ENCODE measurements around the gene HS2ST1.
"Not testable (repeated sequence)": the region's sequence is repeated elsewhere in the genome, so short reads cannot be mapped to it uniquely, and the experiment has no call there.

The HS2ST1 gene

DNA sequence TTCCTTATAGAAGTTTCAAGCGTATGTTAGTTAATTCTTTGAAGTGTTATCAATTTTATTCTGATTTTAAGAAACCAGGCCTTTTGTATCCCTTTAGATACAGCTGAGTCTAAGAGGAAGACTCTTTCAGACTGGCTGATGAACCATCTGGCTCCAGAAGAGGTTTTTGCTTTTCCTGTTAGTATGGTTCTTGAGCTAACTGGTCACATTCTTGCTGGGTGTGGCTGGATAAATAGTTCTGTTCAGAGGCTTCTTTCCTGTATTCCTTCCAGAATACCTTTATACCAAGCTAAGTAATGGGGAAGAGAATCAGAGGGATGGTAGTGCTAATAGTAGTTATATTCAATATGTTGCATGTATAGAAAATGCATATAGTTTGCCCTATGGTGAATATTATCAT, 12.4 kb downstream of the HS2ST1 start:
- no peak for DNase-seq

DNA sequence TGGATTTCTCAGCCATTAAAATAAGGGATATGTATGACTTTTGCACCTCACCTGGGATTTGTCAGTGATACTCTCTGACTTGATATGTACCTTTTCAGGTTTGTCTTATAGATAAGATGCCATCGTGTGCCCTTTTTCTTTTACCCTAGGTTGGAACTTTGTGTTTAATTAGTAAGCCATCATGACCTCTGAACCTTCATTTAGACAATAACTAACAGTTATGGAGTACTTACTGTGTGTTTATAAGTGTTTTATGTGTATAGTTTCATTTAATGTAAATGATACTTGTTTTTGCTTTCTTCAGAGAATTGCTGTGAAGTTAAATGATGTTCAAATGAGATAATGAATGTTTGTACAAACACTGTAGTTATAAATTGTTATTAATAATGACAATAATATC, 14.4 kb downstream of the HS2ST1 start:
- DNase-seq: no peak

DNA sequence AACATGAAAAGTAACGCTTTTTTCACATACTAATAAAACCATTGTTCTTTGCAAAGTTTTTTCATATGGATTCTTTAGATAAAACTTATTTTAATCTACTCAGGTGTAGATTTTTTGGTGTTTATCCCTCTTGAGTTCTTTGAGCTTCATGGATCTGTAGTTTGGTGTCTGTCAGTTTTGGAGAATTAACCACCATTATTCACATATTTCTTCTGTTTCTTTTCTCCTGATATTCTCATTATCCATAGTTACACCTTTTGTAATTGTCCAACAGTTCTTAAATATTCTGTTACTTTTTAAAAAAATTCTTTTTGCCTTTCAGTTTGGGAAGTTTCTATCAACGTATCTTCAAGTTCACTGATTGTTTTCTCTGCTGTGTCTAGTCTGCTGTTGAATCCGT, 18.6 kb downstream of the HS2ST1 start:
- no peak for DNase-seq

DNA sequence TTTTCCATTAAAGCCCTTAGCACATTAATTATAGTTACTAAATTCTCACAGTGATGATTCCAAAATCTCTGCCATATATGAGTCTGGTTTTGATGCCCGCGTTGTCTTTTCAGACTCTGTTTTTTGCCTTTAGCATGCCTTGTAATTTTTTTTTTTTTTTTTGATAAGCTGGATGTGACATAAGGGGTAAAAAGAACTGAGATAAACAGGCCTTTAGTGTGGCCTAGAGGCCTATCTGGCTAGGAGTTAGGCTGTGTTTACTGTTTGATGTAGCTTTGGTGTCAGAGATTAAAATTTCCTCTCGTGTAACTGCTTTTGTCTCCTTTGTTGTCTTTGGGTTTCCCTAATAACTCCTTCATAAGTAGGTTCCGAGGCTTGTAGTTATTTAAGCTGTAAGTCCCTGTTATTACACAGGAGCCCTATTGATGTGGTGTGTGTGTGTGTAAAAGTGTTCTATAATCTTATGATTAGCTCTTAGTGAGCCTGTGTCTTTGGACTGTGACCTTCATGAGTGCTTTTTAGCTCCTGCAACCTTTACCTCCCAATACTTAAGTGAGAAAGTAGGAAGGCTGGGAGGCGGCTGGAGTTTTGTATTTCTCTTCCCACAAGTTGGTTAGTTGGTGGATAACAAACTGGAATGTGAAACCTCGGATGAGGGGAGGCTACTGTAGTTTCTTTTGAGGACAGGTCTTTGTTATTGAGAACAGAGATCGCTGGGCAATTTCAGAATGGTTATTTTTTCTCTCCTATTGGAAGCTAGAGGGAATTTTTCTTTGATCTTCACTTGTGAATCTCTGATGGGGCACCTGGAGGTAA, 19.3 kb downstream of the HS2ST1 start:
- DNase-seq: no peak

DNA sequence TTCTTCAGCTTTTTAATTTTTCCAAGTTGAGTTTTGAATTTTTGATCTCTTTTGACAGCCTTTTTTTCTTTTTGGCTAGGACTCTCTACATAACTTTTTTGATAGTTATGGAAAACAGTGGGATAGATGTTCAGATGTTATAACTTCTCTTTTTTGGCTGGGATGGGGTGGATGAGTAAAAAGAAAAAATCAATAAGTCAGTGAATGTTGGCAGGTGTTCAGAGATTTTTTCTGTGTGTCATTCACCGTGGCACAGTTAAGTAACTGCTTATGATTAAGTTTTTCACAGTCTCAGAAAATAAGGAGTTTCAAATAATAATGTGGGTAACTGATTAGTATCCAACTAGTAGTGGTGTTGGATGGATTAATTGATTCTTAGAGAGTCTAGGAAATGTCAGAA, 24.0 kb downstream of the HS2ST1 start:
- DNase-seq: no peak

DNA sequence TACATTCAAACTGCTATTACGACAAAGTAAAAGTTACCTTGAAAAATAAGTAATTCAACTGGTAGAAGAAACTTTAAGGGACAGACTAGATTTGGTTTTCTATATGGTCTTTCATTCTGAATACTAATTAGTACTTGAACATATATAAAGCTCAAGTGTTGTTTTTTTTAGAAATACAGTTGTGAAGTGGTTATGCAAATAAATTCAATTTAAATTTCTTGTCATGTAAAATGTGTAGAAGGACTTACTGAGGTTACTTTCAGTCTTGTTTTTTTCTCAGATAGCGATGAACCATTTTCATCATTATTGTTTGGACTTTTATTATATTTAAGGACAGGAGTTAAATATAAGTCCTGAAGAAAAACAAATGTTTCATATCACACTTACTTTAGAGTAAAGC, 24.4 kb downstream of the HS2ST1 start:
- no peak for DNase-seq

DNA sequence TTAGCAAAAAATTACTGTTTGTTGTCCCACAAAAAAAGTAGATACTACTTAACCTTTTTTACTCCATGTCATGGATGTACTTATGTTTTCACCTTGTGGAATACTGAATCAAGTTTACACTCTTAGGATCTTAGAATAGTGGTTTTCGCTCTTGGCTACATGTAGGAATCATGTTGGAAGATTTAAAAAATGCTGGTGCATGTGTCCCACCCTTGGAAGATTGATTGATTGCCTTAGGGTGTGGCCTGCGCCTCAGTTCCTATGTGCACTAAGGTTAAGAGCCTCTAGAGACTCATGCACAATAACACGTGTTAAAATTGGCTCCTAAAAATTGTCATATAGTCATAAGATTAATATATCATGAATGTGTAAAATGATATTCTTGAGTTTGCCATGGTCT, 25.0 kb downstream of the HS2ST1 start:
- no peak for DNase-seq

DNA sequence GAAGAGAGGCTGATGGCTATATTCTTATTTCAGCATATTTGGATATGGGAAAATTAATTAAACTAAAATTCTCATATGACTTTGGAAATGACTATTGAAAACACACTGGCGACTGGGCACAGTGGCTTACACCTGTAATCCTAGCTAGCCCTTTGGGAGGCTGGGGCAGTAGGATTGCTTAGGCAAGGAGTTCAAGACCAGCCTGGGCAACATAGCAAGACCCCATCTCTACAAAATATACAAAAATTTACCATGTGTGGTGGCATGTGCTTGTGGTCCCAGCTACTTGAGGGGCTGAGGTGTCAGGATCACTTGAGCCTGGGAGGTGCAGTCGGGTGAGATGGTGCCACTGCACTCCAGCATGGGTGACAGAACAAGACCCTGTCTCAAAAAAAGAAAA, 26.2 kb downstream of the HS2ST1 start:
- no peak for DNase-seq

DNA sequence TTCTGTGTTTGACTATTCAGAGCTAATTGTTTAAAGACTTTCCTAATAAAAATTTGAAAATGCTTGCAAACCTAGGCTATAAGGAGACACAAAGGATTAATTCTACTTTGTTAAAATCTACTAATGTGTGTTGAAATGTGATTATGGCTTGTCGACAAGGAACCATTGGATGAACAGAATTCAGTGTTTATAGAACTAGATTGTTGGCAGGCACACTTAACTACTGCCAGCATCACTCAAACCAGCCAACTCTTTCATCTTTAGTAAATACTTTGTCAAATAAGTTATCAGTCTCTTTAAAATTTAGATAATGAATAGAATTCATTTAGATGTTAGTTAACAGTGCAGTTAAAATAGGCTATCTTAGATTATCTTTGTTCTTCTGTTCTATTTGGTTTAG, 27.6 kb downstream of the HS2ST1 start:
- no peak for DNase-seq

DNA sequence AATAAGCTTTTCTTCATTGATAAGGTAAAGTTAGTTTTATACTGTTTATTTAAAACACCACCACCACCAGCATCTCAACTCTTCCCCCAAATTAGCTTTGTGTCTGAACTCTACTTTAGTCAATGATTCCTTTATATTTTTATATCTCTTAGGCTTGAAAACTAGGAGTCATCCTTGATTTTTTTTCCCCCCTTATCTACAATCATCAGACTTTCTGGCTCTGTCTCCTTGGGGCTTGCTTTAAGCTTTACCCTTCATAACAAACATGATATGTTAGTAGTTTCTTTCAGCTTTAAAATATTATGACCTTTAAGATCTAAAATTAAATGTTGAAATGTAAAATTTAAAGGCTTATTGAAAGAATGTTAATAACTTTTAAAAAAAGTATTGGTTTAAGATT, 28.3 kb downstream of the HS2ST1 start:
- DNase-seq: no peak

DNA sequence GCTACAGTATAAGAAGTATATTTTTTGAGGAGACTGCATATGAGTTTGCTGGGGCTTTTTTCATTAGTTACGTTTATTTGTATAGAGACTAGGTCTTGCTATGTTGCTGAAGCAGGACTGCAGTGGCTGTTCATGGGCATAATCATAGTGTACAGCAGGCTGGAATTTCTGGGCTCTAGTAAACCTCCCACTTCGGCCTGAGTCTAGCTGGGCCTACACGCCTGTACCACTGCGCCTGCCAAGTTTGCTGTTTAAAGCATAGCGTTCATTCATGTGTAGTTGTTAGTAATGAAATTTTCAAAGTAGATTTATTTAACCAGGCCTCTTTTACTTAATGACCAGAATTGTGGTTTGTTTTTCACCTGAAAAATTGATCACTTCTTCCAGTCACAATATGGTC, 33.8 kb downstream of the HS2ST1 start:
- DNase-seq: no peak

DNA sequence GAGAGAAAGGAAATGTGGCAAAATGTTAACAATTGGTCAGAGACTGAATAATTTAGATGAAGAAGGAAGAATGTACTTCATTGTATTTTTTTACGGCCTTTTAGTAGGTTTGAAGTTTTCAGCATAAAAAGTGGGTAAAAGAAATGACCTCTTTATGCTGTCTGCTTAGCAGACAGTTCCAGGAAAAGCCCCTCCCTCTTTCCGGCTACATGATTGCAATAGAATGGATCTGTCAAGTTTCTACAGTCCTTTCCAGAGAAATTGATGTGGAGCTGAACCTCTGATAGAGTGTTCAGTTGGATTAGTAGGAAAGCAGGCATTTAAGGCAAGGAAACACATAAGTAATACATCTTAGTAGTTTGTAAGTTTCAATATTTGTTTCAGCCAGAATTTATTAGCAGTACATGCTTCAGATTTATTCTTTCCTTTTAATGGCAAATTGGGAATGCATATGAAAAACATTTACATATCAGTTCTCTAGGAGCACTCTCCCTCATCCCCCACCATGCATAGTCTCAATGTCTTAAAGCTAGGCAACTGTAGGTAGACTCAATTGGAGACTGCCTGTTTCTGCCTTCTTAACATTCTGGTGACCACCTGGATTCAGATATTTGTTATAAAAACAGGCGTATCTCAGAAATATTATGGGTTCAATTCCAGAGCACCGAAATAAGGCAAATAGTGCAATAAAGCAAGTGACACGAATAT, 36.4 kb downstream of the HS2ST1 start:
- no peak for DNase-seq

DNA sequence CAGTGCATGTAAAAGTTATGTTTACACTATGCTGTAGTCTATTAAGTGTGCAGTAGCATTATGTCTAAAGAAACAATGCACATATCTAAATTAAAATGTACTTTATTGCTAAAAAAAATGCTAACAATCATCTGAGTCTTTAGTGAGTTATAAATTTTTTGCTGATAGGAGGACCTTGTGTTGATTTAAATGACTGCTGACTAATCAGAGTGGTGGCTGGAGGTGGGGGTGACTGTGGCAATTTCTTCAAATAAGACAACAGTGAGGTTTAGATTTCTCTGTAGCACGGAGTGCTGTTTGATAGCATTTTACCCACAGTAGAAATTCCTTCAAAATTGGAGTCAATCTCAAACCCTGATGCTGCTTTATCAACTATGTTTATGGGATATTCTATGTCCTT, 37.0 kb downstream of the HS2ST1 start:
- no peak for DNase-seq

DNA sequence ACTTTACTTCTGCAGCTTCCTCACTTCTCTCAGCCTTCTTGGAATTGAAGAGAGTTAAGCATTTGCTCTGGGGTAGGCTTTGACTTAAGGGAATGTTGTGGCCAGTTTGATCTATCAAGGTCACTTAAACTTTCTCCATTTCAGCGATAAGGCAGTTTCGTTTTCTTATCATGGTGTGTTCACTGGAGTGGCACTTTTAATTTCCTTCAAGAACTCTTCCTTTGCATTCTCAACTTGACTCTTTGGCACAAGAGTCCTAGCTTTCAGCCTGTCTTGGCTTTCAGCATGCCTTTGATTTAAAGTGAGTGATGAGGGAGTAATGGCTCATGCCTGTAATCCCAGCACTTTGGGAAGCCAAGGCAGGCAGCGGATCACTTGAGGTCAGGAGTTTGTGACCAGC, 38.7 kb downstream of the HS2ST1 start:
- no peak for DNase-seq

DNA sequence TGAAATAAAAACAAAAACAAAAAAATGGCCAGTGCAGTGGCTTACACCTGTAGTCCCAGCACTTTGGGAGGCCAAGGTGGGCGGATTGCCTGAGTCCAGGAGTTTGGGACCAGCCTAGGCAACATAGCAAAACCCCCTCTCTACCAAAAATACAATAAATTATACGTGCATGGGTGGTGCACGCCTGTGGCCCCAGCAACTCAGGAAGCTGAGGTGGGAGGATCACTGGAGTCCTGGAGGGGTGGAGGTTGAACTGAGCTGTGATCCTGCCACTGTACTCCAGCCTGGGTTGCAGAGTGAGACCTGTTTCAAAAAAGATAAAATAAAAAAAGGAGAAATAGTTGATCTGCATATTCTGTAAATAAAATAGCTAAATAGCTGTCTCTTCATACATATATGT, 41.2 kb downstream of the HS2ST1 start:
- no peak for DNase-seq

DNA sequence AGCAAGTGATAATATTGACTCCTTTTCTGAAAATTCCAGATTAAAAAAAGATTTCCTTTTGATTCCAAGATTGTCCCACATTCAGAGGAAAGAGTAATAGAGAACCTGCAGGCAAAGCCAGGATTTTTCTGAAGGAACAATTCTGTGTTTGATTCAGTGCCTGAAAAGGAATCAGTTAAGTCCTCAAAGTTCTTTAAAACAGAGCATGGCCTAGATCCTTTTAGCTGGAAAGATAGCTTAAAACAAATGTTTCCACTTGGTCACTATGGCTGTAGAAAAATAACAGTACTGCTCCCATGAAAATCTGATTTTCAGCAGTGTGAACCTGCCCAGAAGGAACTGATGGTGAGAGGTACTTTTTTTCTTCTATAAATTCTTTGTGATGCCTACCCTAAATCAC, 41.8 kb downstream of the HS2ST1 start:
- no peak for DNase-seq

DNA sequence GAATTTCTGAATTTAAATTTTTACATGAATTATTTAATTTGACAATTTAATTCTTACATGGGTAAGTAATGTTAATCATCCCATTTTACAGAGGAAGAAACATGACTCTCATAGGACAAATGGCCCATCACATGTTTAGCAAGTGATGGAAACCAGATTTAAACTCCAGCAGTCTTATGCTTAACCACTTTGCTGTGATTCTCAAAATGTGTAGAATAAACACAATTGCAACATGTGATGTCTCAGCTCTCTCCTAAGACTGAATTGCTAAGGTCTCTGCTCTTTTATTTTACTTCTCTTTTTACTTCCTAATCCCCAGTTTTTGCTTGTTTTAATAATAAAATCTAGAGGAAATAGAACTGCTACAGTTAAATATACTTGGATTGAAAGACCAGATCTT, 42.8 kb downstream of the HS2ST1 start:
- DNase-seq: no peak

DNA sequence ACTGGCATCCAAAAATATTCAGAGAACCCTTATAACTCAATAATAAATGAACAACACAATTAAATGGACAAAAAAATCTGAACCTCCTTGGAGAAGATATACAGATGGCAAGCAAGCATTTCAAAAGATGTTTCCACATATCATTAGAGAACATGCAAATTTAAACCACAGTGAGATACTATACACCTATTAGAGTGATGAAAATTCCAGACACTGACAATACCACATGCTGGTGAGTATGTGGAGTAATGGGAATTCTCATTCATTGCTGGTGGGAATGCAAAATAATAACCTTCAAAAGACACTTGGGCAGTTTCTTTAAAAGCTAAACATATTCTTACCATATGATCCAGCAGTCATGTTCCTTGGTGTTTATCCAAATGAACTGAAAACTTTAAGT, 46.1 kb downstream of the HS2ST1 start:
- no peak for DNase-seq

DNA sequence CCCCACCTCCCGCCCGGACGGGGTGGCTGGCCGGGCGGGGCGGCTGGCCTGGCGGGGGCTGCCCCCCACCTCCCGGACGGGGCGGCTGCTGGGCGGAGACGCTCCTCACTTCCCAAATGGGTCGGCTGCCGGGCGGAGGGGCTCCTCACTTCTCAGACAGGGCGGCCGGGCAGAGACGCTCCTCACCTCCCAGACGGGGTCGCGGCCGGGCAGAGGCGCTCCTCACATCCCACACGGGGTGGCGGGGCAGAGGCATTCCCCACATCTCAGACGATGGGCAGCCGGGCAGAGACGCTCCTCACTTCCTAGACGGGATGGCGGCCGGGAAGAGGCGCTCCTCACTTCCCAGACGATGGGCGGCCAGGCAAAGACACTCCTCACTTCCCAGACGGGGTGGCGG, 49.4 kb downstream of the HS2ST1 start:
- not testable (repeated sequence) for DNase-seq

DNA sequence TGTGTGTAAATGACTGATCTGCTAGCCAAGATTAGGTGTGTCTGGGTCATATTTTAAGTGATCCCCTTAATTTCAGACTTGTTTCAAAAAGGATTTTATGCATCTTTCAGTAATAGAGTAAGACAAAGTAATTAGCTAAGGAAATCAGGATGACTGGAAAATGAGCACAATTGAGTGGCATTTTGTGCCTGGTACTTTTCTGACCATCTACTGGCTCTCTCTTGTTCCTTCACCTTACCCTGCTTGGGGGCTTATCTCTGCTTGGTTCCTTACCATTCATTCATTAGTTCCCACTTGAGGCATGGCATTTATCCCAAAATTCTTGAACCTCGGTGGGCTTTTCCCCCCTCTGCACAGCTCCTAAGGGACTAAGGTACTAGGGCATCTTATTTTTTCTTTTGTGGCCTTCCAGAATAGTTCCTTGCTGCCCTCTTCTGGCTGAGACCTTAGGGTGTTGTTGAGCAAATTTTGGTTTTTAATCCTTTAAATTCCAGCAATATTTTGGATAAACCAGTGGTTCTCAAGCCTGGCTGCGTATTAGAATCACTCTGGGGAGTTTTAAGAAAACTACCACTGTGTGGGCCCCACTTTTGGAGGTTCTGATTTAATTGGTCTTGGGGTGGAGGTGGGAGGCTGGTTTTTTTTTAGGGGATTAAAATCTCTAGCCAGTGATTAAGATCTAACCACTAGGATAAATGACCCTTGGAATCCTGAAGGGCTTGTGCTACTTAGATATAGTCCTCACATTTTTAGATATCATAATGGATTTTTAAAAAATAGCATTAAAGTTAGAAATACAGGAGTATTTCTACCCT, 50.8 kb downstream of the HS2ST1 start:
- DNase-seq: no peak

DNA sequence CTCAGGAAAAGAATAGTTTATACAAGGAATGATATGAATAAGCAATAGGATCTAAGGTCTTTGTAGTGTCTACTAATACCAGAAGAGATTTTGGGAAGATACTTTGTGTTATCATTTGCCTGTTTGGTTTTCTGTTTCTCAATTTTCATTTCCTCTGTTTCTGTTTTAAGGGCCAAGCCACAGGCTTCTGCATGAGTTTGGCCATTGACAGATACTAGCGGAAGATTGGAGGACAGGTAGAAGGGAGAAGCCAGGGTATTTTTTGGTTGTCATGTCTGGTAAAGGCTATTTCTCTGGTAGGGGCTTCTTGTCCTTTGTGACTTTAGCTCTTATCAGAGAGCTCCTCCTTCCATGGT, 51.4 kb downstream of the HS2ST1 start:
- no peak for DNase-seq

DNA sequence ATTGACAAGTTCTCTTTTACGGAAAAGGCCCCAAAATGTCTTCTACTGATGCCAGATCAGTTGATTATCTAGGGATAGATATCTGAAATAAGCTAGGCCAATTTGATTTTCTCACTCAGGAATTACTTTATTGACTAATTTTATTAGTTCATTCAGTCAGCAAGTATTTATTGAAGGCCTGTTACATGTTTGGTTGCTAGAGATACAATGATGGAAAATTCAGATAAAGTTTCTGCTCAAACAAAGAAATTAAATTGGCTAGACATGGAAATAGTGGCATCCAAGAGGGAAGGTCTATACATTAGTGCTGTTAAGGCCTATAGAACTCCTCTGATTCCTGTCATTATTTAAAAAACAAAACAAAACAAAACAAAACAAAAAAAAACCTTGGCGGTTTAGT, 56.5 kb downstream of the HS2ST1 start:
- no peak for DNase-seq

DNA sequence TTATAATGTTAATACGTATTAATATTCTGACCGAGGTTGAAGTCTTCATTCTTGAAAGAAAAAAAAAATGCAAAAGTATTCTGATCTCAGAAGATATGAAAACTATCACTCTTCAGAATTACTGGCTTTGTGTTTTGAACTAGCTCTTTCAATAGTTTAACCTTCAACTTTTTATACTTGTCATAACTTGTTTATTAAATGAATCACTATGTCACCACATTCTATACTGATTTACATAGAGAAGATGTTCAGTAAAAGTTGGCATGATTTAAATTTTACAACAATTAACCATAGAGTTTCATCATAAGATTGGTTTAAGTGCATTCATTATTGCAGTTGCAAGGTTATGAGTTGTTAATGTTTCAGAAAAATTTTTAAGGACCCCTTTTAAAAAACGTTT, 57.3 kb downstream of the HS2ST1 start:
- no peak for DNase-seq

DNA sequence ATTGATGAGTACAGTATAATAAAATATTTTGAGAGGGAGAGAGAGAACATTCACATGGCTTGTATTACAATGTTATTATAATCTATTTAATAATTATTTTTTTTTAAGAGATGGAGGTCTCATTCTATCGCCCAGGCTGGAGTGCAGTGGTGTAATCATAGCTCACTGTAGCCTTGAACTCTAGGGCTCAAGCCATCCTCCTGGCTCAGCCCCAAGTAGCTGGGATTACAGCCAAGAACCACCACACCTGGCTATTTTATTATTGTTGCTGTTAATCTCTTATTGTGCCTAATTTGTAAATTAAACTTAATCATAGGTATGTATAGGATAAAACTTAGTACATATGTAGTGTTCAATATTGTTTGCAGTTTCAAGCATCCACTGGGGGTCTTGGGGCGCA, 57.8 kb downstream of the HS2ST1 start:
- no peak for DNase-seq

All from activated effector memory CD4-positive, alpha-beta T cell treated with Interleukin-2 at 50 U/mL for 16 hours (primary cell).